ENCODE results near the gene STN1.

The STN1 gene, protein sequence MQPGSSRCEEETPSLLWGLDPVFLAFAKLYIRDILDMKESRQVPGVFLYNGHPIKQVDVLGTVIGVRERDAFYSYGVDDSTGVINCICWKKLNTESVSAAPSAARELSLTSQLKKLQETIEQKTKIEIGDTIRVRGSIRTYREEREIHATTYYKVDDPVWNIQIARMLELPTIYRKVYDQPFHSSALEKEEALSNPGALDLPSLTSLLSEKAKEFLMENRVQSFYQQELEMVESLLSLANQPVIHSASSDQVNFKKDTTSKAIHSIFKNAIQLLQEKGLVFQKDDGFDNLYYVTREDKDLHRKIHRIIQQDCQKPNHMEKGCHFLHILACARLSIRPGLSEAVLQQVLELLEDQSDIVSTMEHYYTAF

DNA sequence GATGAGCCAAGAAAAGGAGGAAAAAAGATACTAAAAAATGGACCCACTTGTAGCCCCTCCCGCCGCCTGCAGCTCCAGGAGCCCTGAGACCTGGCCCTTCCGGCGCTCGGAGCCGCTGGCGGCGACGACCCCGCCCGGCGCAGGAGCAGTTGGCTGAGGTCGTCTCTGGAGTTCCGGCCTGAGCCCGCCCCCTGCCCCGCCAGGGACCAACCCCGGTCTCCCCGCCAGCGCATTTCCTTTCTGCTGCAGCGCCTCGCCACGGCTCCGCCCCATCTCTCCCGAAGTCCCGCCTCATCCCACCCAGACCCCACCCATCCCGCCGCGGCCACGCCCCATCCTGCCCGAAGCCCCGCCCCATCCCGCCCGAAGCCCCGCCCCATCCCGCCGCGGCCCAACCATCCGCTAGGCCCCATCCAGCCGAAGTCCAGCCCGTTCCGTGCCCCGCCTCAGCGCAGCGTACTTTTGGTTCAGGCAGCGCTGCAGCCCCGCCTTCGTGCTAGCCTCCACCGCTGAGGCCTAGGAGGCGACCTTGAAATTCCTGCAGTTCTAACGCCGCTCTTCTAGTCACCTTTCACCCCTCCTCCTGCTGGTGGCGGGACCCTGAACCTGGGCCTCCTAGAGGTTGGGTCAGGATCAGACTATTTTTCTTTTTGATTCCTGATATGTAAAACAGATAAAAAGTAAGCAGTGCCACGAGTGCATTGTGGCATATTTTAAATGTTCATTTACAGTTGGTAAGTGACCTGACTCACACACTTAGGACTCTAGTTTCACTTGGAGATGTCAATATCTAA lies at the start of gene STN1:
STN1 (minus strand) TSS at position 132 of the 794 bp plus-strand sequence. CDS start 590 bp downstream, outside the sequence.
- peak; percentile 53 for DNase-seq

DNA sequence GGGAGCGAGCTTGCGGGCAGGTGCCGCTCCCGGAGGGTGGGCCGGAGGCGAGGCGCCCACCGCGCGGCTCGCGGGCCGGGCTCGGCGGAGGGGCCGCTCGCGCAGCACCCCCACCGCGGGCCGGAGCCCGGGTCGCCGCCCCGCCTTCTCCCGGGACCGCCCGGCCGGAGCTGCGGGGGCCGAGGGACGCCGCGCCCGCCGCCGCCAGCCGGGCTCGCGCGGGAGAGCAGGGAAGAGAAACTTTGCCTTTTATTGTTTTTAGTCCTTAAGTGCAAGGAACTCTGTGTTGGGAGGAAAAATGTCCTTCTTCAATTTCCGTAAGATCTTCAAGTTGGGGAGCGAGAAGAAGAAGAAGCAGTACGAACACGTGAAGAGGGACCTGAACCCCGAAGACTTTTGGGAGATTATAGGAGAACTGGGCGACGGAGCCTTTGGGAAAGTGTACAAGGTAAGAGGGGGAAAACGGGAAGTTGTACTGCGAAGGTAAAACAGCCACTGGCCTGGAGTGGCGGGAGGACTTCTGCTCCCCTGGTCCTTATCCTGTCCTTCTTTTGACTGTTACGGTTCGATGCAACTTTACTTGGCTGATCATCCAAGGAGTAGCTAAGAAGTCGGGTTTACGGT lies 49.6 kb upstream of the STN1 start:
- DNase-seq: no peak

DNA sequence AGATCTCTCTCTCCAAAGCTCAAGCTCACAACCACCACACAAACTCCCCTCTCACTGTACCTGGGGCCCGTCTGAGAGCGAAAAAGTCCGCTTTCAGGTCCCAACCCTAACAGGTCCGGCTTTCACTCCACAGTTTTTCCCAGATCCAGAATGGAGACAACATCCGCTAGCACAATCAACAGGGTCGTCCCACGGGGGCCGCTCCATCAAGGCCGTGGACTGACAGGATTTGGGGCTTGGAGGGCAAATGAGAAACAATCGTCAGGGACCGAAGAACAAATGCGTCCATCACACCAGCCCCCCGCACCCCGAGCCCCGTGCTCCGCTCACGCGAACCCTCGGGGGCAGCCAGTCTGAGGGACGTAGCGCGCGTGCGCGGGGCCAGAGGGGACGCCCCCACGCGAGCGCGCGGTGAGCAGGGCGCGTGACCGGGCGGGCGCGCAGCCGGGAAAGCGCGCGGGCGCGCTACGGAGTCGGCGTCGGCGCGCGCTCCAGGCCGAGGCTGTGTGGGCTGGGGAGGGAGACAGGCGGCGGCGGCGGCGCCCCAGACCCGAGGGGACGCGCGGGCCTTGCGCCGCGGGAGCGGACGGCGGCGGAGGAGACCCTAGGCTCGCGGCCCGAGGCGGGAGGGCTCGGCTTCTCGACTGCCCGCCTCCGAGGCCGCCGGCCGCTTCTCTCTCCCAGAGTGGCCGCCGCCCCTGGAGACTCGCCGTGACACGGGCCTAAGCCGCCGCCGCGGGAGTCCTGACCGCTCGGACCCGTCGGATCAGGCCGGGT lies 48.9 kb upstream of the STN1 start, which contains the start of gene SLK:
SLK (plus strand) TSS at position 470 of the 777 bp plus-strand sequence. CDS start 606 bp downstream, outside the sequence.
- no peak for DNase-seq

DNA sequence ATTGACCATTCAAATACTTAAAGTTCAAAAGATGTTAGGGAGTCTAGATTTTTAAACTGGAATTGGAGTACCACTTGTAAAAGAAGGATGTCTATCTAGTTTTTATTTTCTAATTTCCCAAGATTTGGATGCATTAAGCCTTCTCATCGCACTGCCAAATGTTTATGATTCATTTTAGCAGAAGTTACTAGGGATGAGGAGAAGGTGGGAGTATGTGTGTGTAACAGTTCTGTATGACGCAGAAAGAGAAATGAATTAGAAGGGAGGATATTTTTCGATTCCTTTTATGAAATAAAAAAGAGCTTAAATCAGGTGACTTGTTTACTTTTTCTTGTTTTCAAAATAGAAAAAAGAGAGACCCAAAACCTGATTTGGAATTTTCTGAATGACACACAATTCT lies 42.1 kb upstream of the STN1 start:
- DNase-seq: no peak

DNA sequence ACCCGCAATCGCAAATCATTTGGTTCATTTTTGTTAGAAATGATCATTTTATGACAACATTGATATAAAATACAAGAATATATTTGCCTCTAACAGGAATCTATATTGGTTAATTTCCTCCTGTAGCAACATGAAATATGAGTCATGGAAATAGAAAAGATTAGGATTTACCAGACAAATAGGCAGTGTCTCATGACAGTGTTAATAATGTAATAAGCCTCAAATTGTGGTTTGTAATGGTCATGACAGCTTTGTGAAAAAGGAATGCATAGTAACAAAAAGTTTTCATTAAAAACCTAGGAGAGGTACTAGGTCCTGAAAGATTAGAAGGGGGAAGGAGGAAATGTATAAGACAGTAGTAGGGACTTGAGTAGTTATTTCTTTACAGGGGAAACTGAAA lies 41.0 kb upstream of the STN1 start:
- DNase-seq: no peak

DNA sequence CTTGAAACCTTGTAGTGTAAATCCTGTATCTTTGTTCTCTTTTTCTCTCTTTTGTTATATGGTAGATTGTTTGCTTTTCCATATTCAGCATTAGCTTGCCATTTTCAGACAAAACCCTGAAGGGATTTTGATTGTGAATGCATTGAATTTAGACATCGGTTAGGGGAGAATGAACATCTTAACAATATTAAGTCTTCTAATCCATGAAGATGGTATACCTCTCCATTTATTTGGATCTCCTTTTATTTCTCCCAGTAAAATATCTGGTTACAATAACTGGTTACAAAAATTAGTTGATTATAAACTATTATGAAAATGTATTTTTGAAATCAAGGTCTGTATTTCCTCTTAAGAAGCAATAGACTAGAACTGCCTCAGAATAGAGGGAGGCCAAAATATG lies 36.6 kb upstream of the STN1 start:
- no peak for DNase-seq

DNA sequence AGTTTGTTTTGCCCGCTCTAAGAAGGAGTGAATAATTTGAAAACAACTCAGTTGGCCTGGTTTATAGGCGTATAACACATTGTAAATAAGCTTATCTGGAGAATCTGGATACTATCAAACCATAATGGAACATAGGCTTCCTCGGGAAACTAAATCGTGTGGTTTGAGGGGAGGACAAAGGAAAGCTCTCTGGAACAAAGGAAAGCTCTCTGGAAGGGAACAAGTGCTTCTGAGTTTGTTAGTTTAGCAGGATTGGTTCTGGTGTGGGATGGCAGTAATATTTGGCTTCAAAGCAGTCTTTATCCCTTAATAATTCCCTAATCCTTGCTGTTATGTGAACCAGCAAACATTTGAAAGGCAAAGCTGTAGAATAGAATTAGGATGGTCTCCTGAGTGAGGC lies 34.0 kb upstream of the STN1 start:
- DNase-seq: peak; percentile 13

DNA sequence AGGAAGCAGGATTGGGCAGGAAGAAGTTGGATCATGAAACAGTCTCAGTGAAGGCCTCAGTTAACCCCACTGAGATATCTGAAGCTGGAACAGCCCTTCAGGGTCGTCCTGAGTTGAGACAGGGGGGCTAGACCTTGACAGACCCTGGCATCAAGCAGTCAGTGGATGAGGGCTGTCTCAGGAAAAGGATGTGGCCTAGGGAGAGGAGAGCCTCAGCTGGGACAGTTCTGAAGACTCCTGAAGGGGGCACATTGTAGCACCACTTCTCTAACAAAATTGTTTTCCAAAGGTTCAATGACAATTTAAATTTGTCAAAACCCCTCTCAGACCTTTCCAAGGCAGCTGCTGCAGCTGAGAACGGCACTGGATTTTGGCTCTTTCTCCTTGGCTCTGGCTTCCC lies 33.2 kb upstream of the STN1 start:
- DNase-seq: no peak

DNA sequence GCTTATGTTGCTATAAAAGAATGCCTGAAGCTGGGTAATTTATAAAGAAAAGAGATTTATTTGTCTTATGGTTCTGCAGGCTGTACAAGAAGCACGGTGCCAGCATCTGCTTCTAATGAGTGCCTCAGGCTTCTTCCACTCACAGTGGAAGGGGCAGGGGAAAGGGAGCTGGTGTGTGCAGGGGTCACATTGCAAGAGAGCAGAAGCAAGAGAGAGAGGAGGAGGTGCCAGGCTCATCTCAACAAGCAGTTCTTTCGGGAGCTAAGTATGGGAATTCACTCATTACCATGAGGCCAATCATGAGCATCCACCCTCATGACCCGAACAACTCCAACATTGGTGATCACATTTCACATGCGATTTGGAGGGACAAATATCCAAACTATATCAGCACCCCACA lies 31.7 kb upstream of the STN1 start:
- DNase-seq: no peak

DNA sequence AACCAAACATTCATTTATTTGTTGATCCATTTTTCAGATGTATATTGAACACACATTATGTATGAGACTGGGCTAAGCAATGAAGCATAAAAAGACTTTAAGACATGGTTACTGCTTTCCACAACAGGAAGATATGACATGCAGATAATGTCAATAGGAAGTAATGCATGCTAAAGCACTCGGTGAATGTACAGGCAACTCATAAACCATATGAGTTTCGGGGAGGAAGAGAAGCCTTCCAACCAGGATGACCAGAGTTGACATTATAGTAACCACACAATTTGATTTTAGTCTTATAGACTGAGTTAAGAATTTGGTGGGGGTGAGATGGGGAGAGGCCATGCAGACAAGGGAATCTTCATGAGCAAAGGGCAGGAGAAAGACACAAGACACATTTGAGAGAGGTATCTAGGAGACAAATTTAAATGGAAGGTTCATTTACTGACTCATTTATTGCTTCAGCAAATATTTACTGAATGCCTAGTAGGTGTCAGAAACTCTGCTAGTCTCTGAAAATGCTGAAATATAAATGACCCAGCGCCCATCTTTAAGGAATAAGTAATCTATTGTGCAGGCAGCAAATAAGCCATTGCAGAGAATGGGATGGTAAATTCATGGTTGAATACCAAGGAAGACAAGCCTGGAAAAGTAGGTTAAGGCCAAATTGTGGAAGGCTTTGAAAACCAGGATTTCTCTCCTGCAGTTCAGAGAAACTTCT lies 30.0 kb upstream of the STN1 start:
- DNase-seq: no peak

DNA sequence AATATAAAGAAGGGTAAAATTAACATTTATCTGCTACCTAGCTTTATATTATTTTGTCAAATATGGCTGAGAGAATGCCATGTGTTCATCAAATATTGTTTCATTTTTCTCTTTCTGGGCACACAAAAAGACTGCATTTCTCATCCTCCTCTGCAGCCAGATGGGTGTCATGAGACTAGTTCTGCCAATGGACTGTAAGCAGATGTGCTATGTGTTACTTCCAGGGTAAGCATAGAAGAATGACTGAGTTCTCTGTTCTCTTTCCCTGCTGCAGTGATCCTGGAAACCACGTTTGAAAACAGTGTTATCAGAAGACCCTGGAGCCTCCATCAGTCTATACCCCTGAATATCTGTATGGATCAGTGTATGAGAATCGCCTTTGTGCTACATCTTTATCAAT lies 24.9 kb upstream of the STN1 start:
- no peak for DNase-seq

DNA sequence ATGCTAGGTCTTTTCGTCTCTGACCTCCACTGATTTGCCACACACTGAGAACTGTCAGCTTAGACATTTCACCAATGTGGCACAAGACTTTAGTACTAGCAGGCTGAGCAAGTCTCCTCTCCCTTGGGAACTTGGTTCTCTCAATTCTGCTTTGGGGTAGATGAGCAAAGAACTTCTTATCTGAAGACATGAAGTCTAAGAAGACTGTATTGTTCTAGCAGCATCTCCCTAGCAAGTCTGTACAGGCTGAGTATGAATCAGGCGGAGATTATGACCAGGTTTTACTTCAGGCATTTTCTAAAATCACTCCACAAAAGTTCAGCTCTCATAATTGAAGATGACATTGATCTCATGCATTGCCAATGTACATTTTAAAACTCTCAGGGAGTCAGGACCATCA lies 23.8 kb upstream of the STN1 start:
- DNase-seq: no peak

DNA sequence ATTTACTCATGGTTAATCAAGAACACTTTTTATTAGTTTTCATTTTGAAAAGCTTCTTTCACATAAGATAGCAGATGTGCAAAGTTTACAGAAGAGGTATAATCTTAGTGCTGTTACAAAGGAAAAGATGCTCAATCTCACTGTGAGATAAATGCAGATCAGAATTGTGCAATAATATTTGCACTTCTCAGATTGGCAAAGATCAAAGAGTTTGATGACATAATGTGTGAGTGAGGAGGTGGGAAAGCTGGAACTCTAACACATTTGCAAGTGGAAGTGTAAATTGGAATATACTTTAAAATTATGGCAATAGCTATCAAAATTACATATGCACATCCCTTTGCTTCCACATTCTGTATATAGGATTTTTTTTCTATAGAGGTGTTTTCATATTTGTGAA lies 21.5 kb upstream of the STN1 start:
- DNase-seq: no peak

DNA sequence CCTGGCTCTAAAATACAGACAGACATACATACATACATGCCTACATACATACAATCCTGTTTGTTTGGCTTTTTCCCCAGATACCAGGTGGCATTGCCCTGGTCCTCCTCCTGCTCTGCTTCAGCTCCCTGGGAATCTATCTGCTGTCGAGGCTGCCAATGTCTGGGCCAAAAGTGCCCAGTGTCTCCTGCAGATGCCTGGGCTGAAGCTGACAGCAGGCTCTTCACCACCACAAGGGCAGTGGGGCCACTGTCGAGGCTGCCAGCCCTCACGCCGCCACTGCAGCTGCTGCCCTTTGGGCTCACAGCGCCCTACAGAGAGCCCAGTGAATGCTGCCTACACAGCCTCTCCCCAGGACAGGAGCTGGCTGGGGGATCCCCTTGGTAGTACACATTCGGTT lies 18.0 kb upstream of the STN1 start:
- DNase-seq: no peak

DNA sequence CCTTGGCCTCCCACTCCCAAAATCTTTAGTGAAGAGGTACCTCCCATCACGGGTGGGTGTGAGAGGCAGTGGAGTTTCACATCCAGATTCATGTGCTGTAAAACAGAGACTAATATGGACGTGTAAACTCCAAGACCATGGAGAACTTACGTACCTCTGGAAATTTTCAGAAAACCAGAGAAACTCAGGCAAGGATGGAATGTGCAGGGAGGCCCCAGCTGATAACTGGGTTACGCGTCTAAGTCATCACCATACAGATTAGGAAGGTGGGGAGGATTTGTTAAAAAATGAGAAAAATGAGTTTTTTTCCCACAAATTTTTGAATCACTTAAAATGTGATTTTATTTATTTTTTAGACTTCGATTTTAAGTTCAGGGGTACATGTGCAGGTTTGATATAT lies 16.3 kb upstream of the STN1 start:
- no peak for DNase-seq

DNA sequence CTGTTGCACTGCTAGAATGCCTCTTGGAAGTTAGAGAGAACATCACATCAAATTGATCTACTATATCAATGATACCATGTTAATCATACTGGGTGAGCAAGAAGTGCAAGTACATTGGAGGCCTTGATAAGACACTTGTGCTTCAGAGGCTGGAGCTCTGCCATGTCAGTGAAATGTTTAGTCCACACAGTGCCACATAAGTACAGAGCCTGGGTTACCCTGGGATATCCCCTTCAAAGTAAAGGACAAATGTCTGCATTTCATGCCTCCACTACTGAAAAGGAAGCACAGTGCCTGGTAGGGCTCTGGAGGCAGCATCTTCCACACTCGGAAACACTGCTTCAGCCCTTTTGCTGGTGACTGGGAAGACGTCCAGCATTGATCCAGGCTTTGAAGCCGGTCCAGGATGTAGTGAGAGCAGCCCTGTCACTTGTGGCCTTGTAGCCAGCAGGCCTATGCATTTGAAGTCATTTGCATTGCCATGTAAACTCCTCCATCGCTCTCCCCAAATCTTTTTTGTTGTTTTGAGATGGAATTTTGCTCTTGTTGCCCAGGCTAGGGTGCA lies 15.7 kb upstream of the STN1 start:
- DNase-seq: no peak

DNA sequence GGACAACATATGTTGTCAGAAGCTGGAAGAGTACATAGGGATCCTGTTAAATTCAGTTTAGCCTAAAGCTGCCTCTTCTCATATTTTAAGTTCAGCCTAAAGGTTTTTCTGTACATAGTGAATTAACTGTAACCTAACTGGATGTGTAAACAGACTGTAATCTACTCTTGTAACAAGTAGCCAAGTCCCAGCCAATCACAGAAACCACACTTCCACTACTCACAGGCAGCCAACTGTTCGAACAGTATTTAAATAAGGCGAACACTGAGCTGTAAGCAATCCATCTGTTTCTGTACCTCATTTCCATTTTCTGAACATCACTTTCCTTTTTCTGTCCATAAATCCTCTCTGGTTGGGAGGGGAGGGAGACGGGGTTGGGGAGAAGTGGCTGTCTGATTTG lies 15.0 kb upstream of the STN1 start:
- no peak for DNase-seq

DNA sequence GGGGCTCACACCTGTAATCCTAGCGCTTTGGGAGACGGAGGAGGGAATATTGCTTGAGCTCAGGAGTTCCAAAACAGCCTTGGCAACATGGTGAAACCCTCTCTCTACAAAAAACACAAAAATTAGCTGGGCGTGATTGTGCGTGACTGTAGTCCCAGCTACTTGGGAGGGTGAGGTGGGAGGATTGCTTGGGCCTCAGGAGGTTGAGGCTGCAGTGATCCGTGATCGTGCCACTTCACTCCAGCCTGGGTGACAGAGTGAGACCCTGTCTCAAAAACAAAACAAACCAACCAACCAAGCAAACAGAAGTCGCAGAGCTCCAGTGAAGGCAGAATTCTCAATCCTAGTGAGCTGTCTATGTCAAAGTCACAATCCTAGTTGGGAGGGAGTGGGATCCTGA lies 14.3 kb upstream of the STN1 start:
- no peak for DNase-seq

DNA sequence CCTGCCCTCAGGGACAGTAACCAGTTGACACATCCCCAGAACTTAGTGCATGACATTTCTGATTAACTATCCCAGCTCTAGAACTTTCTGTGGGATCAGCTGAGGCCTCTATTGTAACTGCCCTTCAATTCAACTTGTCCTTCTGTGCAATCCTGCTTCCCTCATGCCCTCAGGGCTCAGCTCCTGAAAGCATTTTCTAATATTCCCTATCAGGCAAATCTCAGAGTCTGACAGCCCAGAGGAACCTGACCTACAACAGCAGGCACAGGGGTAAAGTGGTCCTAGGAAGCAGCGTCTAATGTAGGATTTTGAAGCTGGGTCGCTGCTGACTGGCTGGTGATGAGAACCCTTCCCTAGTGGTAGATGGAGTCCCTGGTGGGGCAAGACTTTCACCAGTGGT lies 13.6 kb upstream of the STN1 start:
- no peak for DNase-seq

DNA sequence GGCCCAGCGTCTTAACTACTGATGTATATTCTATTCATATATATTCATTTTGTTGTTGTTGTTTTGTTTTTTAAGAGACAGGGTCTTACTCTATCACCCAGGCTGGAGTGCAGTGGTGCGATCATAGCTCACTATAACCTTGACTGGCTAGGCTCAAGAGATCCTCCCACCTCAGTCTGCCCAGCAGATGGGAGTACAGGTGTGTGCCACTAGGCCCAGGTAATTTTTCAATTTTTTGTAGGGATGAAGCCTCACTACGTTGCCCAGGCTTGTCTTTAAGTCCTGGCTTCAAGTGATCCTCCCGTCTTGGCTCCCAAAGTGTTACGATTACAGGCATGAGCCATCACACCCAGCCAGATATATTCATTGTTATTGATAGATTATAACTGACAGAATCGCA lies 12.9 kb upstream of the STN1 start:
- no peak for DNase-seq

DNA sequence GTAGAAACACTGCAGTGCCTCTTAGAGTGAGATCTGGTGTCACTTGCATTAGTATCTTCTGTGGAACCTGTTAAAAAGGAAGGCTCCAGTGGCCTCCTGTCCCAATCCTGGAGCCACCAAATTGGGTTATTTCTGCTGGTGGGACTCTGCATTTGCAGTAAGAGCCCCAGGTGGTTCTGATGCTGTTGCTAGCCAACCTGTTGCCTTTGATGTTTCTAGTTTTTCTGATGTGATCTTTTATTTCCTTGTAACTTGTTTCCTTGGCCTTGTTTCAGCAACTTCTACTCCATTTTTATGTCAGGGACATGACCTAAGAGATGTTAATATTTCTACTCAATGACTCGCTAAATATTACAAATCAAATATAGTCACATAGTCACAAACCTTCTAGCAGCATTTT lies 12.5 kb upstream of the STN1 start:
- DNase-seq: no peak

DNA sequence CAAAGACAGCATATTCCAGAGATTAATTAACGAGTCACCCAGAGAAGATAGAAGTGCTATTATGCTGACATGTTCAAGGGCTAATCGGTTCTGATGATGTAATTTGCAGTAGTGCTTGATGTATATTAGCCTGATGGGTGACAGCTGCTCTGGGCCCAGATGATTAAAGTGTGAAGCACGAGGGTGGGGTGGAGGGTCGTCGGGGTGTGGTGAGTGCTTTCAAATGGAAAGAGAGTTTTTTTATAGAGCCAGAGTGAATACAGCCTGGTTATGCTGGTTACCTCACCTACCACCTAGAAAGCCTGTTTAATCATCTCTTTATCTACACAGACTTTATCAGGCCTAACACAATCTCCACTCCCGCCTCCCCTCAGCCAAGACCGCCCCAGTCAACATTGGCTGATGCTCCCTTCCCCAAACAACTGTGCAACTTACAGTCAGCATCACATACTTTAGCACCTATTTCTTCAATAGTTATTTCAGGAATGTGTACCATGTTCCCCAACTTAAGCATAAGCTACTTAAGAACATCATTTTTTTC lies 11.5 kb upstream of the STN1 start:
- no peak for DNase-seq
